Activated naive CD4-positive, alpha-beta T cell treated with anti-CD3 and anti-CD28 coated beads, Interleukin-2, amount 50 U/mL, for 24 hours (primary cell): Measurements from ENCODE around the gene KLHL9.

ENCODE experiments used
- H3K27ac Mint-ChIP-seq: one replicate; pipeline ENCODE4 v1.8.0; 2021; ENCODE audit warnings: mild to moderate bottlenecking, mixed read lengths
- H3K27me3 Mint-ChIP-seq: one replicate; pipeline ENCODE4 v1.8.0; 2021; ENCODE audit warnings: mixed read lengths
- H3K36me3 Mint-ChIP-seq: one replicate; pipeline ENCODE4 v1.8.0; 2021; ENCODE audit warnings: mixed read lengths
- H3K4me1 Mint-ChIP-seq: one replicate; pipeline ENCODE4 v1.8.0; 2021; ENCODE audit warnings: mixed read lengths
- H3K4me3 Mint-ChIP-seq: one replicate; pipeline ENCODE4 v1.8.0; 2021; ENCODE audit warnings: mild to moderate bottlenecking, mixed read lengths
- H3K9me3 Mint-ChIP-seq: one replicate; pipeline ENCODE4 v1.8.0; 2021; ENCODE audit warnings: mixed read lengths

The KLHL9 gene

GRCh38 chr9:21326526-21327139 is 8.6 kb downstream of the KLHL9 start:
- no peaks in the 10 kb centered on the region for H3K27me3 Mint-ChIP-seq

GRCh38 chr9:21324047-21324446 is 11.2 kb downstream of the KLHL9 start:
- Mint-ChIP-seq H3K9me3 (no peaks in the 10 kb centered on the region), H3K27me3 (no peaks in the 10 kb centered on the region), H3K4me1 (peaks cover 49% of the 10 kb centered on the region), H3K36me3 (peaks cover 7% of the 10 kb centered on the region), H3K4me3 (no peak overlapping the region), H3K27ac (peak overlapping the region; percentile 25)

More at GRCh38 chr9:21326526-21327139, 8.6 kb downstream of the KLHL9 start:
- no peak overlapping the region for H3K27ac Mint-ChIP-seq
- H3K4me1 Mint-ChIP-seq, result peaks cover 64% of the 10 kb centered on the region
- H3K4me3 Mint-ChIP-seq, result peak overlapping the region; percentile 50
- peaks cover 6% of the 10 kb centered on the region for H3K36me3 Mint-ChIP-seq
- H3K9me3 Mint-ChIP-seq, result no peaks in the 10 kb centered on the region

- Mint-ChIP-seq H3K27ac (peak overlapping the region; percentile 63), H3K4me3 (no peak overlapping the region), H3K36me3 (peaks cover 7% of the 10 kb centered on the region), H3K27me3 (no peaks in the 10 kb centered on the region), H3K9me3 (no peaks in the 10 kb centered on the region), H3K4me1 (peaks cover 45% of the 10 kb centered on the region)
Measured at GRCh38 chr9:21322911-21323461, 12.2 kb downstream of the KLHL9 start.

DNA sequence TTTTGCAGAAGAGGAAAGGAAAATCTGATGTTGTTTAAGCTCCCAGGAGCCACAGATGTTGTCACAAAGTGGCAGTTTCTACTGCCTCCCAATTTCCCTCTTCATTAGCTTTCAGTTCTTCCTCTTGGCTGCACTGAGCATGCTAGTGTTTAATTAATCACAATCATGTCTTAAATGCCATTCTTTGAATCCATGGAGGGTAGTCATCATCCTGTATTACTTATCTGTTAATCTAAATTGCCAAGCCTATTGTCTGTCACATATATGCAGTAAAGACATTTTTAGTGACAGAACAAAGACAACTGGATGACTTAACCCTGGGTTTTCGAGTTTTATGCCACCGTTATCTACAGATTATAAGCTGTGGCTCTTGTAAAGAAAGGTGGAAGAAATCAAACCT is 14.7 kb downstream of the KLHL9 start:
- Mint-ChIP-seq H3K4me1 (peaks cover 24% of the 10 kb centered on the region), H3K27me3 (no peaks in the 10 kb centered on the region), H3K27ac (no peak overlapping the region), H3K4me3 (no peak overlapping the region), H3K36me3 (peaks cover 7% of the 10 kb centered on the region), H3K9me3 (no peaks in the 10 kb centered on the region)

GRCh38 chr9:21317956-21318923 is 17.0 kb downstream of the KLHL9 start:
- H3K4me1 Mint-ChIP-seq, result peaks cover 13% of the 10 kb centered on the region
- no peak overlapping the region for H3K4me3 Mint-ChIP-seq
- no peaks in the 10 kb centered on the region for H3K9me3 Mint-ChIP-seq
- no peaks in the 10 kb centered on the region for H3K27me3 Mint-ChIP-seq
- H3K27ac Mint-ChIP-seq, result no peak overlapping the region
- peaks cover 6% of the 10 kb centered on the region for H3K36me3 Mint-ChIP-seq

GRCh38 chr9:21316860-21317259 is 18.3 kb downstream of the KLHL9 start:
- peaks cover 1% of the 10 kb centered on the region for H3K36me3 Mint-ChIP-seq
- H3K4me1 Mint-ChIP-seq, result peaks cover 13% of the 10 kb centered on the region
- no peak overlapping the region for H3K27ac Mint-ChIP-seq
- no peaks in the 10 kb centered on the region for H3K27me3 Mint-ChIP-seq
- no peaks in the 10 kb centered on the region for H3K9me3 Mint-ChIP-seq
- no peak overlapping the region for H3K4me3 Mint-ChIP-seq

- no peak overlapping the region for H3K27ac Mint-ChIP-seq
- no peaks in the 10 kb centered on the region for H3K9me3 Mint-ChIP-seq
Measured at GRCh38 chr9:21316032-21316842, 19.0 kb downstream of the KLHL9 start.

DNA sequence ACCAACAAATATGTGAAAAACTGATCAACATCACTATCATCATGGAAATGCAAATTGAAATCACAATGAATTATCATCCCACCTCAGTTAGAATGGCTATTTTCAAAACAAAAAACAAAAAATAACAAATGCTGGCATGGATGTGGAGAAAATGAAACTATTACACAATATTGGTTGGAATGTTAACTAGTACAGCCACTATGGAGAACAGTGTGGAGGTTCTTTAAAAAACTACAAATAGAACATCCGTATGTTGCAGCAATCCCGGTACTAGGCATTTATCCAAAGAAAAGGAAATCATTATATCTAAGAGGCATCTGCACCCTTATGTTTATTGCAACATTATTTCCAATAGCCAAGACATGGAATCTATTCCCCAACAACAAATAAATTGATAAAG is 21.1 kb downstream of the KLHL9 start:
- H3K27me3 Mint-ChIP-seq, result no peaks in the 10 kb centered on the region
- H3K36me3 Mint-ChIP-seq, result no peaks in the 10 kb centered on the region
- no peak overlapping the region for H3K4me3 Mint-ChIP-seq
- peaks cover 6% of the 10 kb centered on the region for H3K4me1 Mint-ChIP-seq
- H3K27ac Mint-ChIP-seq, result no peak overlapping the region
- no peaks in the 10 kb centered on the region for H3K9me3 Mint-ChIP-seq

More at GRCh38 chr9:21316032-21316842, 19.0 kb downstream of the KLHL9 start:
- Mint-ChIP-seq H3K36me3 (peaks cover 1% of the 10 kb centered on the region), H3K27me3 (no peaks in the 10 kb centered on the region), H3K4me3 (no peak overlapping the region), H3K4me1 (peaks cover 13% of the 10 kb centered on the region)

DNA sequence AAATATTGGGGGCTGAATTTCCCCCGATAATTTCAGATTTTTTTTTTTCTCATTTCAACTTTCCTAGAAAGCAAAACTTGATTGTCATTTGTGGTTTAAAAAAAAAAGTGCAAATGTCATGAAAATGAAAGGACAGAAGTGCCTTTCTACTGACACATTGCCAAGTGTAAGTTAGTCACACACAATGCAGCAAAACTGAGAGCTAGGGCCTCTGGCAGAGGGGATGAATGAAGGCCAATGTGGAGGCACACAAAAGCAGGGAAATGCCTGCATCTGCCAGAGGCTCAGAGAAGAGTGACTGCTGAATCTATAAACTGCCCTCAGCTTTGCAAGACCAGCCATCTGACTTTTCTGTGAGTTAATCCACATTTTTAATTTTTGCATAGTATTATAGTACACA is 23.3 kb downstream of the KLHL9 start:
- H3K9me3 Mint-ChIP-seq, result no peaks in the 10 kb centered on the region
- no peaks in the 10 kb centered on the region for H3K4me1 Mint-ChIP-seq
- H3K27ac Mint-ChIP-seq, result no peak overlapping the region
- peaks cover 3% of the 10 kb centered on the region for H3K36me3 Mint-ChIP-seq
- H3K4me3 Mint-ChIP-seq, result no peak overlapping the region
- peaks cover 9% of the 10 kb centered on the region for H3K27me3 Mint-ChIP-seq

- Mint-ChIP-seq H3K4me3 (no peak within 1 kb of the TSS), H3K27ac (no peak within 1 kb of the TSS), H3K27me3 (peaks cover 29% of the 10 kb centered on the region), H3K9me3 (no peaks in the 10 kb centered on the region), H3K4me1 (no peaks in the 10 kb centered on the region), H3K36me3 (peaks cover 7% of the 10 kb centered on the region)
Measured at GRCh38 chr9:21305213-21305612, 30.0 kb downstream of the KLHL9 start, which contains the start of gene IFNA5. Gene IFNA5 (minus strand): TSS chr9:21305313. CDS start chr9:21305256, 57 bp downstream.

- peaks cover 12% of the 10 kb centered on the region for H3K4me1 Mint-ChIP-seq
- H3K36me3 Mint-ChIP-seq, result no peaks in the 10 kb centered on the region
- H3K27me3 Mint-ChIP-seq, result peaks cover 22% of the 10 kb centered on the region
- H3K4me3 Mint-ChIP-seq, result no peak overlapping the region
- H3K27ac Mint-ChIP-seq, result no peak overlapping the region
- no peaks in the 10 kb centered on the region for H3K9me3 Mint-ChIP-seq
Measured at GRCh38 chr9:21295992-21296391, 39.2 kb downstream of the KLHL9 start.

GRCh38 chr9:21294904-21295538 is 40.2 kb downstream of the KLHL9 start:
- Mint-ChIP-seq H3K4me1 (peaks cover 12% of the 10 kb centered on the region), H3K27me3 (peaks cover 14% of the 10 kb centered on the region), H3K9me3 (no peaks in the 10 kb centered on the region), H3K27ac (no peak overlapping the region), H3K4me3 (no peak overlapping the region), H3K36me3 (no peaks in the 10 kb centered on the region)

- H3K27ac Mint-ChIP-seq, result no peak overlapping the region
- no peak overlapping the region for H3K4me3 Mint-ChIP-seq
- no peaks in the 10 kb centered on the region for H3K9me3 Mint-ChIP-seq
- H3K27me3 Mint-ChIP-seq, result peaks cover 10% of the 10 kb centered on the region
- H3K36me3 Mint-ChIP-seq, result no peaks in the 10 kb centered on the region
- H3K4me1 Mint-ChIP-seq, result peaks cover 12% of the 10 kb centered on the region
Measured at GRCh38 chr9:21294364-21294774, 40.8 kb downstream of the KLHL9 start.

GRCh38 chr9:21289848-21290247 is 45.4 kb downstream of the KLHL9 start:
- peaks cover 15% of the 10 kb centered on the region for H3K27me3 Mint-ChIP-seq
- no peaks in the 10 kb centered on the region for H3K9me3 Mint-ChIP-seq
- no peak overlapping the region for H3K4me3 Mint-ChIP-seq
- no peak overlapping the region for H3K27ac Mint-ChIP-seq
- H3K36me3 Mint-ChIP-seq, result no peaks in the 10 kb centered on the region
- peaks cover 7% of the 10 kb centered on the region for H3K4me1 Mint-ChIP-seq

GRCh38 chr9:21287280-21287679 is 47.9 kb downstream of the KLHL9 start:
- no peak overlapping the region for H3K27ac Mint-ChIP-seq
- H3K4me1 Mint-ChIP-seq, result no peaks in the 10 kb centered on the region
- no peaks in the 10 kb centered on the region for H3K36me3 Mint-ChIP-seq
- peaks cover 15% of the 10 kb centered on the region for H3K27me3 Mint-ChIP-seq
- no peaks in the 10 kb centered on the region for H3K9me3 Mint-ChIP-seq
- no peak overlapping the region for H3K4me3 Mint-ChIP-seq
